ENCODE data around the gene CDYL. TPM values are rescaled to one million over a fixed set of nuclear protein-coding genes. Genes with fewer than 3 reads are reported as not detected.

The CDYL gene
- polyA plus RNA-seq, 3 donors: 2.9 to 21.2 (median 4.2) TPM

DNA sequence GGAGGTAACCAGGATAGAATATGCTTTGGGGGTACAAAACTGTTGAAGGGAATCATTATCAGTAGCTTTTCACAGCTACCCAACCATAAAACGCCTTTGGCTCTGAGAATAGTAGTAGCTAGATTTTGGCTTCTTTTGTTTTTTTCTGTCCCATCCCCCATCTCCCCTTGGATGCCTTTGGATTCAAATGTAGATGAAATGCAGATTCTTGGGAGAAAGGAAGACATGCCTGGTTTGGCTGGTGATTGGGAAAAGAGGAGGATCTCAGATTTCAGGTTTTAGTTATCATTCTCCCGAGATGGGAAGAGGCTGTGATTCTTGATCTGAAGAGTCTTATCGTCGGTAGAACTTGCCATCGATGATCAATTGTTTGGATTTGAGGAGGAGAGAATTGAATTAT lies 3.5 kb upstream of the CDYL start:
- peaks cover 15% of the 10 kb centered on the region for H3K4me1 Mint-ChIP-seq
- H3K4me1 ChIP-seq (ENCODE audit: control insufficient read depth in 1 of 2, insufficient read depth in 2 of 2, low read length in 2 of 2): peaks cover 16 to 18% of the 10 kb centered on the region in 2 donors
- no peak overlapping the region for H2AFZ ChIP-seq (ENCODE audit: insufficient read depth, low read depth, low read length, poor library complexity, severe bottlenecking)
- H3K9ac ChIP-seq (ENCODE audit: insufficient read depth, low read length, poor library complexity, severe bottlenecking): no peak overlapping the region
- intact Hi-C loops (cut with micrococcal nuclease): loop anchor here (5.0 to 10.0 kb wide), 5 partner anchors 88 to 1232 kb away; partner anchors contain the start of genes ECI2 (in 2 of the 2) and NRN1 (in 1 of the 2)
- H3K27me3 ChIP-seq (ENCODE audit: control insufficient read depth in 2 of 2, insufficient read depth in 2 of 2, low read length in 2 of 2): peaks cover 4 to 22% of the 10 kb centered on the region in 2 donors
- TF ChIP-seq, protein P1, sequence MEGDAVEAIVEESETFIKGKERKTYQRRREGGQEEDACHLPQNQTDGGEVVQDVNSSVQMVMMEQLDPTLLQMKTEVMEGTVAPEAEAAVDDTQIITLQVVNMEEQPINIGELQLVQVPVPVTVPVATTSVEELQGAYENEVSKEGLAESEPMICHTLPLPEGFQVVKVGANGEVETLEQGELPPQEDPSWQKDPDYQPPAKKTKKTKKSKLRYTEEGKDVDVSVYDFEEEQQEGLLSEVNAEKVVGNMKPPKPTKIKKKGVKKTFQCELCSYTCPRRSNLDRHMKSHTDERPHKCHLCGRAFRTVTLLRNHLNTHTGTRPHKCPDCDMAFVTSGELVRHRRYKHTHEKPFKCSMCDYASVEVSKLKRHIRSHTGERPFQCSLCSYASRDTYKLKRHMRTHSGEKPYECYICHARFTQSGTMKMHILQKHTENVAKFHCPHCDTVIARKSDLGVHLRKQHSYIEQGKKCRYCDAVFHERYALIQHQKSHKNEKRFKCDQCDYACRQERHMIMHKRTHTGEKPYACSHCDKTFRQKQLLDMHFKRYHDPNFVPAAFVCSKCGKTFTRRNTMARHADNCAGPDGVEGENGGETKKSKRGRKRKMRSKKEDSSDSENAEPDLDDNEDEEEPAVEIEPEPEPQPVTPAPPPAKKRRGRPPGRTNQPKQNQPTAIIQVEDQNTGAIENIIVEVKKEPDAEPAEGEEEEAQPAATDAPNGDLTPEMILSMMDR (IDR thresholded peaks at IDR 0.05): no peak
- 87% methylated on average over 3 of the region's 5 CpGs for WGBS (ENCODE audit: insufficient coverage)
- peaks cover 0 to 1% of the 10 kb centered on the region in 2 donors for H3K36me3 Mint-ChIP-seq
- peaks cover 8% of the 10 kb centered on the region for H4K20me1 ChIP-seq (ENCODE audit: insufficient read depth, low read length)
- H3K4me3 ChIP-seq (replicated peaks in 1 of 3; ENCODE audit: low read depth in 2 of 3, low read length in 3 of 3): no peak overlapping the region
- no peaks in the 10 kb centered on the region for H3K9me3 ChIP-seq (replicated peaks in 1 of 2; ENCODE audit: control insufficient read depth in 1 of 2, insufficient read depth in 1 of 2, low read length in 2 of 2)
- H3K4me3 Mint-ChIP-seq: no peak overlapping the region
- no peak overlapping the region for H3K27ac Mint-ChIP-seq
- H3K36me3 ChIP-seq (replicated peaks in 1 of 2; ENCODE audit: control insufficient read depth in 1 of 2, insufficient read depth in 2 of 2, low read length in 2 of 2): no peaks in the 10 kb centered on the region
- no peak overlapping the region for H3K27ac ChIP-seq (ENCODE audit: low read depth in 1 of 2, low read length in 2 of 2)
- no peak overlapping the region for H3K4me2 ChIP-seq (replicated peaks; ENCODE audit: extremely low read depth, low read length, poor library complexity, severe bottlenecking)
- DNase-seq: no peak
- H3K9me3 Mint-ChIP-seq: peaks cover 0 to 12% (median 3%) of the 10 kb centered on the region in 7 donors
- peaks cover 8% of the 10 kb centered on the region for H3K79me2 ChIP-seq (ENCODE audit: insufficient read depth, low read length)
- peaks cover 17 to 27% (median 24%) of the 10 kb centered on the region in 3 donors for H3K27me3 Mint-ChIP-seq (ENCODE audit: low read depth in 3 of 3)

- intact Hi-C loops (cut with micrococcal nuclease): loop anchor here (5.0 to 10.0 kb wide), 5 partner anchors 88 to 1232 kb away; partner anchors contain the start of genes ECI2 (in 2 of the 2) and NRN1 (in 1 of the 2)
- no CpG with 5 or more reads among the region's 7 CpGs for WGBS (ENCODE audit: insufficient coverage)
- no peak overlapping the region for H3K4me3 Mint-ChIP-seq
These were observed 3.0 kb upstream of the CDYL start for GRCh38 chr6:4773181-4773580.

More at GRCh38 chr6:4773181-4773580, 3.0 kb upstream of the CDYL start:
- no peak overlapping the region for H3K27ac Mint-ChIP-seq
- H3K9me3 Mint-ChIP-seq: peaks cover 3 to 15% (median 7%) of the 10 kb centered on the region in 7 donors
- H3K27ac ChIP-seq (ENCODE audit: low read depth in 1 of 2, low read length in 2 of 2): no peak overlapping the region
- DNase-seq: no peak
- no peaks in the 10 kb centered on the region for H3K9me3 ChIP-seq (replicated peaks in 1 of 2; ENCODE audit: control insufficient read depth in 1 of 2, insufficient read depth in 1 of 2, low read length in 2 of 2)
- no peak overlapping the region for H3K4me2 ChIP-seq (replicated peaks; ENCODE audit: extremely low read depth, low read length, poor library complexity, severe bottlenecking)
- peaks cover 12% of the 10 kb centered on the region for H3K79me2 ChIP-seq (ENCODE audit: insufficient read depth, low read length)
- peaks cover 0 to 1% of the 10 kb centered on the region in 2 donors for H3K36me3 Mint-ChIP-seq
- TF ChIP-seq, protein P1 (IDR thresholded peaks at IDR 0.05): no peak
- H3K27me3 Mint-ChIP-seq (ENCODE audit: low read depth in 3 of 3): peaks cover 17 to 27% (median 23%) of the 10 kb centered on the region in 3 donors
- no peak overlapping the region for H3K9ac ChIP-seq (ENCODE audit: insufficient read depth, low read length, poor library complexity, severe bottlenecking)
- H3K27me3 ChIP-seq (ENCODE audit: control insufficient read depth in 2 of 2, insufficient read depth in 2 of 2, low read length in 2 of 2): peaks cover 4 to 22% of the 10 kb centered on the region in 2 donors
- H3K36me3 ChIP-seq (replicated peaks in 1 of 2; ENCODE audit: control insufficient read depth in 1 of 2, insufficient read depth in 2 of 2, low read length in 2 of 2): no peaks in the 10 kb centered on the region
- no peak overlapping the region for H2AFZ ChIP-seq (ENCODE audit: insufficient read depth, low read depth, low read length, poor library complexity, severe bottlenecking)
- no peak overlapping the region for H3K4me3 ChIP-seq (replicated peaks in 1 of 3; ENCODE audit: low read depth in 2 of 3, low read length in 3 of 3)
- H4K20me1 ChIP-seq (ENCODE audit: insufficient read depth, low read length): peaks cover 12% of the 10 kb centered on the region
- peaks cover 20 to 22% of the 10 kb centered on the region in 2 donors for H3K4me1 ChIP-seq (ENCODE audit: control insufficient read depth in 1 of 2, insufficient read depth in 2 of 2, low read length in 2 of 2)
- peaks cover 20% of the 10 kb centered on the region for H3K4me1 Mint-ChIP-seq
